Astrocyte of the spinal cord (primary cell): ENCODE data around the gene NR3C1.

Experiments used
- DNase-seq: peaks from one replicate; pipeline ENCODE4 v3.0.0; 2011; ENCODE audit warnings: low read depth, low spot score
- H3K4me3 ChIP-seq: 2 replicates; pipeline ENCODE4 v1.5.1; 2011; ENCODE audit warnings: low read depth, mild to moderate bottlenecking, low read length, moderate library complexity
- CTCF ChIP-seq: IDR thresholded peaks from 2 replicates; pipeline ENCODE4 v1.5.1; 2012; ENCODE audit warnings: low read depth, mild to moderate bottlenecking, low read length, inconsistent platforms
- in situ Hi-C: cut with HindIII; loops from 2 replicates; pipeline ENCODE4 v1.10.0; 2017; ENCODE audit warnings: low sequenced_read_pairs

Gene NR3C1

GRCh38 chr5:143251946-143252345 is 151.5 kb downstream of the NR3C1 start:
- in situ Hi-C loops, result no loop called here
- no peak overlapping the region for H3K4me3 ChIP-seq
- DNase-seq, result no peak
- TF ChIP-seq CTCF, result no peak

- no peak for TF ChIP-seq CTCF
- no peak overlapping the region for H3K4me3 ChIP-seq
- in situ Hi-C loops, result no loop called here
- no peak for DNase-seq
These were observed 152.3 kb downstream of the NR3C1 start for GRCh38 chr5:143251190-143251589.

GRCh38 chr5:143249851-143250250 is 153.6 kb downstream of the NR3C1 start:
- in situ Hi-C loops, result no loop called here
- no peak for DNase-seq
- no peak overlapping the region for H3K4me3 ChIP-seq
- TF ChIP-seq CTCF, result no peak

- in situ Hi-C loops, result no loop called here
- TF ChIP-seq CTCF, result no peak
- H3K4me3 ChIP-seq, result no peak overlapping the region
- peak; percentile 81 for DNase-seq
These were observed 154.5 kb downstream of the NR3C1 start for GRCh38 chr5:143248822-143249579.

GRCh38 chr5:143248391-143248790 is 155.1 kb downstream of the NR3C1 start:
- no peak for TF ChIP-seq CTCF
- in situ Hi-C loops, result no loop called here
- DNase-seq, result no peak
- H3K4me3 ChIP-seq, result no peak overlapping the region

- in situ Hi-C loops, result no loop called here
- no peak for DNase-seq
- no peak overlapping the region for H3K4me3 ChIP-seq
- TF ChIP-seq CTCF, result no peak
These were observed 156.2 kb downstream of the NR3C1 start for GRCh38 chr5:143247134-143247815.
